Ecto neural progenitor cell (in vitro differentiated cells): ENCODE results near the gene PHACTR4.
A peak's percentile ranks its signal among the peaks of the same experiment; 100 is the strongest.
"Not testable (repeated sequence)": the region's sequence is repeated elsewhere in the genome, so short reads cannot be mapped to it uniquely, and the experiment has no call there.

Experiments used
- DNase-seq: peaks from one replicate; pipeline ENCODE4 v3.0.0-alpha.2; 2018; ENCODE audit warnings: low spot score

Gene PHACTR4

GRCh38 chr1:28503117-28503516 lies 133.6 kb downstream of the PHACTR4 start:
- no peak for DNase-seq

GRCh38 chr1:28505406-28506187 lies 136.1 kb downstream of the PHACTR4 start, which contains the start of gene RCC1:
Gene RCC1 (plus strand): TSS chr1:28506043. CDS start chr1:28529867, 23,824 bp downstream.
- DNase-seq: peak; percentile 96

GRCh38 chr1:28506907-28507246 lies 137.3 kb downstream of the PHACTR4 start:
- no peak for DNase-seq

GRCh38 chr1:28507247-28507645 lies 137.7 kb downstream of the PHACTR4 start:
- DNase-seq: no peak

- DNase-seq: no peak
Measured at GRCh38 chr1:28507646-28508434, 138.3 kb downstream of the PHACTR4 start.

GRCh38 chr1:28508435-28508754 lies 138.9 kb downstream of the PHACTR4 start:
- no peak for DNase-seq

- DNase-seq: no peak
Measured at GRCh38 chr1:28509705-28510272, 140.2 kb downstream of the PHACTR4 start.

- DNase-seq: no peak
Measured at GRCh38 chr1:28510273-28510969, 140.9 kb downstream of the PHACTR4 start.

GRCh38 chr1:28510970-28511440 lies 141.5 kb downstream of the PHACTR4 start:
- no peak for DNase-seq

- no peak for DNase-seq
Measured at GRCh38 chr1:28512058-28512611, 142.6 kb downstream of the PHACTR4 start.

- not testable (repeated sequence) for DNase-seq
Measured at GRCh38 chr1:28514445-28514933, 144.9 kb downstream of the PHACTR4 start.

- DNase-seq: no peak
Measured at GRCh38 chr1:28516518-28516956, 147.0 kb downstream of the PHACTR4 start.

- DNase-seq: no peak
Measured at GRCh38 chr1:28517649-28517999, 148.1 kb downstream of the PHACTR4 start.

- peak; percentile 95 for DNase-seq
Measured at GRCh38 chr1:28518000-28518744, 148.6 kb downstream of the PHACTR4 start.

- no peak for DNase-seq
Measured at GRCh38 chr1:28518745-28519341, 149.3 kb downstream of the PHACTR4 start.

GRCh38 chr1:28519946-28520725 lies 150.6 kb downstream of the PHACTR4 start:
- no peak for DNase-seq

GRCh38 chr1:28520796-28521195 lies 151.3 kb downstream of the PHACTR4 start:
- not testable (repeated sequence) for DNase-seq

GRCh38 chr1:28521502-28522164 lies 152.1 kb downstream of the PHACTR4 start:
- DNase-seq: no peak

GRCh38 chr1:28522537-28522936 lies 153.0 kb downstream of the PHACTR4 start:
- not testable (repeated sequence) for DNase-seq
